ENCODE data around the gene CLMN. TPM values are rescaled to one million over a fixed set of nuclear protein-coding genes. Genes with fewer than 3 reads are reported as not detected.

The CLMN gene
- total RNA-seq, 2 experiments from 2014 or later: 0.27 to 0.67 TPM

DNA sequence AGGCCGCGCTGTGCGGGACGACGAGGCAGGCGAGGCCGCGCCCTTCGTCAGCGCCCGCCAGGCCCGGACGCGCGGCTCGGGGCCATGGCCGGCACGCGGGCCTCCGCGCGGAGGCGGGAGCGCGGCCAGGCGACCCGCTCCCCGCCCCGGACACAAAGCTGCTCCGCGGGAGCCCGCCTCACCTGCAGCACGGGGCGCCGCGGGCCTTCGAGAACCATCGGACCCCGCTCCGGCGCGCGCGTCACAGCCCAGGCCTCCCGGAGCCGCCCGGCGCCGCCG is 162.7 kb downstream of the CLMN start:
- peaks cover 7% of the 10 kb centered on the region for H3K36me3 Mint-ChIP-seq (ENCODE audit: low read depth)
- ChIA-PET POLR2A (interaction anchor here (0.9 to 1.6 kb wide), 8 partner anchors 8 to 1076 kb away, joined by 3 to 9 read pairs (median 4); partner anchors contain the start of genes DDX24, GLRX5 and IFI27L1), CTCF (no interaction called here)
- H3K27ac Mint-ChIP-seq: peak overlapping the region; percentile 100
- ATAC-seq (ENCODE audit: poor library complexity) (peak; percentile 19), DNase-seq (no peak)
- Histone ChIP-seq H3K36me3 (ENCODE audit: insufficient read depth, low read length) (no peaks in the 10 kb centered on the region), H3K27ac (ENCODE audit: low read depth in 1 of 2, low read length in 2 of 2) (peak overlapping the region in 1 of 2 donors; percentile 87), H3K27me3 (ENCODE audit: control insufficient read depth in 1 of 2, insufficient read depth in 2 of 2, low read length in 2 of 2) (no peaks in the 10 kb centered on the region), H3K4me1 (ENCODE audit: insufficient read depth, low read length) (peaks cover 28% of the 10 kb centered on the region), H3K4me3 (ENCODE audit: low read length) (peak overlapping the region; percentile 83), H3K9me3 (ENCODE audit: control insufficient read depth in 1 of 2, insufficient read depth in 1 of 2, low read length in 2 of 2) (no peaks in the 10 kb centered on the region)
- TF ChIP-seq, protein P1, sequence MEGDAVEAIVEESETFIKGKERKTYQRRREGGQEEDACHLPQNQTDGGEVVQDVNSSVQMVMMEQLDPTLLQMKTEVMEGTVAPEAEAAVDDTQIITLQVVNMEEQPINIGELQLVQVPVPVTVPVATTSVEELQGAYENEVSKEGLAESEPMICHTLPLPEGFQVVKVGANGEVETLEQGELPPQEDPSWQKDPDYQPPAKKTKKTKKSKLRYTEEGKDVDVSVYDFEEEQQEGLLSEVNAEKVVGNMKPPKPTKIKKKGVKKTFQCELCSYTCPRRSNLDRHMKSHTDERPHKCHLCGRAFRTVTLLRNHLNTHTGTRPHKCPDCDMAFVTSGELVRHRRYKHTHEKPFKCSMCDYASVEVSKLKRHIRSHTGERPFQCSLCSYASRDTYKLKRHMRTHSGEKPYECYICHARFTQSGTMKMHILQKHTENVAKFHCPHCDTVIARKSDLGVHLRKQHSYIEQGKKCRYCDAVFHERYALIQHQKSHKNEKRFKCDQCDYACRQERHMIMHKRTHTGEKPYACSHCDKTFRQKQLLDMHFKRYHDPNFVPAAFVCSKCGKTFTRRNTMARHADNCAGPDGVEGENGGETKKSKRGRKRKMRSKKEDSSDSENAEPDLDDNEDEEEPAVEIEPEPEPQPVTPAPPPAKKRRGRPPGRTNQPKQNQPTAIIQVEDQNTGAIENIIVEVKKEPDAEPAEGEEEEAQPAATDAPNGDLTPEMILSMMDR (IDR thresholded peaks at IDR 0.05): no peak
- H3K4me3 Mint-ChIP-seq: peak overlapping the region; percentile 99
- intact Hi-C loops (cut with DNase I, micrococcal nuclease): loop anchor here in 1 of 2 experiments (5.0 to 10.0 kb wide), 3 partner anchors 360 to 1638 kb away; partner anchors contain the start of genes SYNE3 and VRK1
- H3K27me3 Mint-ChIP-seq: no peaks in the 10 kb centered on the region
- no peaks in the 10 kb centered on the region for H3K9me3 Mint-ChIP-seq
- peaks cover 55% of the 10 kb centered on the region for H3K4me1 Mint-ChIP-seq (ENCODE audit: low read depth)

DNA sequence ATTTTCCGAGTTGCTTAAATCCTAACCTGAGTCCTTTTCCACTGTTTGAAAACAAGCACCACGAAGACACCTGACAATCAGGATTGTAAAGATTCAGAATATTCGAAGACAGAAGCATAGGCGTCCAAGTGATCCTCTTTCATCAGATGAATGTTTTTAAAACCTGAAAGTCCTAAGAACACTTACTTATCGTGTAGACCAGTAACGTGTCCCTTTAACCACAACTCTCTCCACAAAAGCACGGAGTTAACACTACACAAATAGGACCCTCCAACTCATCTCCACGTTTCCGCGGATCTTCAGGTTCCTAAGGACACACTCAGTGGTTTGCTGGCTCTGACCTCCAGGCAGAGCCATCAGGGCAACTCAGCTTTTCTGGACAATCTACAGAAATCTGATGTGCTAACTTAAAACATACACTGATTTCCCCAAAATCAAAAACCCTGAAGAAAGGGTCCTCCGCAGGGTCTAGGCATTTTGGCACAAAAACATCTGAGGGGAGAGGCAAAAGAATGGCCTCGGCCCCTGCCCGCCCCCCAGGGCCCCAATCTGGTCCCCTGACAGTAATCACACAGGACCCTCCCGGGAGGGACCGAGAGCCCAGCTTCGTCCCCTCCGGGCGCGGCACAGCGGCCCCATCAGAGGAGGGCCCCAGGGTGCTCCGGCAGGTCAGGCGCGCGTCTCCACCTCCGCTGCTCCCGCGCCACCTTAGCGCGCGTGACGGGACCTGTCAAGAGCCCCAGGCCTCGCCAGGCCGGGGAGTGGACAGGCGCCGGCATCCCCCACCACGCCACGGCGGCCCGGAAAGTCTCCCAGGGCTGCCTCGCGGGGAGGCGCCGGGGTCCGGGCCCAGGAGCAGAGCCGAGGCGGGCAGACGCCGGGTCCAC is 163.3 kb downstream of the CLMN start:
- Histone ChIP-seq H3K4me1 (ENCODE audit: insufficient read depth, low read length) (peaks cover 30% of the 10 kb centered on the region), H3K36me3 (ENCODE audit: insufficient read depth, low read length) (no peaks in the 10 kb centered on the region), H3K27me3 (ENCODE audit: control insufficient read depth in 1 of 2, insufficient read depth in 2 of 2, low read length in 2 of 2) (no peaks in the 10 kb centered on the region), H3K9me3 (ENCODE audit: control insufficient read depth in 1 of 2, insufficient read depth in 1 of 2, low read length in 2 of 2) (no peaks in the 10 kb centered on the region), H3K4me3 (ENCODE audit: low read length) (peak overlapping the region; percentile 73), H3K27ac (ENCODE audit: low read depth in 1 of 2, low read length in 2 of 2) (peak overlapping the region in 1 of 2 donors; percentile 25)
- ChIA-PET CTCF (no interaction called here), POLR2A (interaction anchor here (1.0 to 1.6 kb wide), 3 partner anchors 13 to 378 kb away, joined by 3 to 5 read pairs (median 4); partner anchors contain the start of gene GLRX5)
- TF ChIP-seq, protein P1 (IDR thresholded peaks at IDR 0.05): no peak
- intact Hi-C loops (cut with DNase I, micrococcal nuclease): loop anchor here in 1 of 2 experiments (5.0 to 10.0 kb wide), 3 partner anchors 361 to 1638 kb away; partner anchors contain the start of genes SYNE3 and VRK1
- peak in 12 of 14 experiments; percentile 5 to 64 (median 23) for DNase-seq
- Mint-ChIP-seq H3K4me1 (ENCODE audit: low read depth) (peaks cover 61% of the 10 kb centered on the region), H3K27me3 (no peaks in the 10 kb centered on the region), H3K4me3 (peak overlapping the region; percentile 88), H3K9me3 (no peaks in the 10 kb centered on the region), H3K27ac (peak overlapping the region; percentile 80), H3K36me3 (ENCODE audit: low read depth) (peaks cover 7% of the 10 kb centered on the region)
- ATAC-seq (ENCODE audit: poor library complexity): peak; percentile 13

DNA sequence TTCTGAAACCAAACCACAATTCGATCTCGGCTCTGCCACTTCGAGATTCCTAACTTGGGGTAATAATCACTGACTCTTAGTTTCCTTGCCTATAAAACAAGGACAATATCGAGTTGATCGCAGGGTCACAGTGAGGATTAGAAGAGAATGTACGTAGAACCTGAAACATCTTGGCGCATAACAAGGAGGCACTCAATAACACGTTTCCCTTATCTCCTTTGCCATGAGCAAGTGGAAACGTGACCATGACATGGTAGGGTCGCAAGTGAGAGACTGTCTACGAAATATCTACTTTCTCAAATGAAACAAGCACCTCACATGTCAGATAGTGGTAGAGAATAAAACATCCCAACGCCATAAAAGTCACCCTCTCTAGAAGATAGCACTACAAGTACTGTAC is 164.7 kb downstream of the CLMN start:
- POLR2A ChIA-PET: no interaction called here

More for the DNA sequence above, 164.7 kb downstream of the CLMN start:
- no peaks in the 10 kb centered on the region for H3K27me3 Mint-ChIP-seq
- CTCF ChIA-PET: no interaction called here
- H3K36me3 Mint-ChIP-seq (ENCODE audit: low read depth): peaks cover 7% of the 10 kb centered on the region
- no peak for ATAC-seq (ENCODE audit: poor library complexity)
- Histone ChIP-seq H3K4me3 (ENCODE audit: low read length) (no peak overlapping the region), H3K4me1 (ENCODE audit: insufficient read depth, low read length) (peaks cover 34% of the 10 kb centered on the region), H3K27ac (ENCODE audit: low read depth in 1 of 2, low read length in 2 of 2) (no peak overlapping the region), H3K27me3 (ENCODE audit: control insufficient read depth in 1 of 2, insufficient read depth in 2 of 2, low read length in 2 of 2) (no peaks in the 10 kb centered on the region), H3K36me3 (ENCODE audit: insufficient read depth, low read length) (no peaks in the 10 kb centered on the region), H3K9me3 (ENCODE audit: control insufficient read depth in 1 of 2, insufficient read depth in 1 of 2, low read length in 2 of 2) (no peaks in the 10 kb centered on the region)
- TF ChIP-seq, protein P1 (IDR thresholded peaks at IDR 0.05): no peak
- intact Hi-C loops (cut with DNase I, micrococcal nuclease): loop anchor here in 1 of 2 experiments (5.0 to 10.0 kb wide), 3 partner anchors 362 to 1640 kb away; partner anchors contain the start of genes SYNE3 and VRK1
- peak overlapping the region; percentile 88 for H3K4me3 Mint-ChIP-seq
- H3K4me1 Mint-ChIP-seq (ENCODE audit: low read depth): peaks cover 71% of the 10 kb centered on the region
- H3K27ac Mint-ChIP-seq: peak overlapping the region; percentile 80
- no peaks in the 10 kb centered on the region for H3K9me3 Mint-ChIP-seq
- DNase-seq: no peak
